BJ (cell line): ENCODE results near the gene CCDC88C. TPM values are rescaled to one million over a fixed set of nuclear protein-coding genes. Genes with fewer than 3 reads are reported as not detected.
A peak's percentile ranks its signal among the peaks of the same experiment; 100 is the strongest.

ENCODE experiments used
- CTCF ChIA-PET: fragments of 350-600 bp; formaldehyde crosslinking; extraction: SDS; loops from one replicate; lab custom pipeline; 2021; ENCODE audit warnings: antibody characterized with exemption, inconsistent platforms; lab: Yijun Ruan, JAX
- POLR2A ChIA-PET: fragments of 300-600 bp; sonication (Branson Sonifier 250); formaldehyde crosslinking; extraction: SDS; loops from one replicate; lab custom pipeline; 2021; ENCODE audit warnings: antibody characterized with exemption; lab: Charles Lee
- DNase-seq: peaks from one replicate; pipeline ENCODE4 v3.0.0-alpha.2; 2011; ENCODE audit warnings: low read depth
- H3K27me3 ChIP-seq: 2 replicates; pipeline ENCODE4 v1.6.0; 2011; ENCODE audit warnings: low read length; ENCODE audit not compliant: control insufficient read depth, insufficient read depth
- H3K36me3 ChIP-seq: 2 replicates; pipeline ENCODE4 v1.5.1; 2011; ENCODE audit warnings: low read length; ENCODE audit not compliant: control insufficient read depth, insufficient read depth
- H3K4me3 ChIP-seq: 2 replicates; pipeline ENCODE4 v1.5.1; 2011; ENCODE audit warnings: low read depth, mild to moderate bottlenecking, control low read depth, low read length
- CTCF ChIP-seq: IDR thresholded peaks from 2 replicates; pipeline ENCODE4 v1.5.1; 2011; ENCODE audit warnings: low read depth, mild to moderate bottlenecking, control low read depth, inconsistent platforms, low read length, moderate library complexity; ENCODE audit not compliant: insufficient read depth
- polyA minus RNA-seq: library from RNA; depleted of rRNA, polyadenylated mRNA; stranded (reverse); fragments of >200 nt; gene quantifications from 2 replicates; pipeline ENCODE4 v1.2.3, GENCODE V29; 2011; rRNA and poly(A)+ RNA removed
- polyA plus RNA-seq: library from polyadenylated mRNA; depleted of rRNA; stranded (reverse); fragments of >200 nt; gene quantifications from 2 replicates; pipeline ENCODE4 v1.2.3, GENCODE V29; 2011; rRNA removed

CCDC88C gene
- polyA plus RNA-seq (not detected in 2 replicates), polyA minus RNA-seq (not detected in 2 replicates)

GRCh38 chr14:91417120-91417982 is at the start of gene CCDC88C:
Gene CCDC88C, minus strand, starts transcription at chr14:91417820. Its CDS starts 130 bp downstream, at chr14:91417690.
- Histone ChIP-seq H3K4me3 (0 out of 2 replicates have a peak within 1 kb of the TSS, but pooled peaks have one; percentile 23), H3K36me3 (no peaks in the 10 kb centered on the region), H3K27me3 (peaks cover 17% of the 10 kb centered on the region)
- TF ChIP-seq CTCF = no peak
- CTCF ChIA-PET = interaction anchor here (1.2 to 9.5 kb wide), 4 partner anchors 17 to 94 kb away, joined by 4 to 87 read pairs (median 4); no protein-coding TSS in a partner anchor
- POLR2A ChIA-PET = no interaction called here
- no peak for DNase-seq

GRCh38 chr14:91466192-91466591 is 48.6 kb upstream of the CCDC88C start:
- peaks cover 15% of the 10 kb centered on the region for H3K36me3 ChIP-seq
- DNase-seq = no peak
- no peaks in the 10 kb centered on the region for H3K27me3 ChIP-seq
- no peak for TF ChIP-seq CTCF
- no peak overlapping the region for H3K4me3 ChIP-seq
- ChIA-PET POLR2A (interaction anchor here (0.6 kb wide), 1 partner anchor 546 kb away, joined by 3 read pairs; no protein-coding TSS in a partner anchor), CTCF (no interaction called here)

- no peak for DNase-seq
- peaks cover 13% of the 10 kb centered on the region for H3K36me3 ChIP-seq
- no peaks in the 10 kb centered on the region for H3K27me3 ChIP-seq
- ChIA-PET POLR2A (no interaction called here), CTCF (no interaction called here)
- H3K4me3 ChIP-seq = no peak overlapping the region
- no peak for TF ChIP-seq CTCF
Measured at GRCh38 chr14:91464615-91465205, 47.1 kb upstream of the CCDC88C start.

GRCh38 chr14:91458612-91459011 is 41.0 kb upstream of the CCDC88C start:
- DNase-seq = no peak
- no peak for TF ChIP-seq CTCF
- H3K4me3 ChIP-seq = no peak overlapping the region
- POLR2A ChIA-PET = no interaction called here
- CTCF ChIA-PET = no interaction called here
- no peaks in the 10 kb centered on the region for H3K27me3 ChIP-seq
- peaks cover 14% of the 10 kb centered on the region for H3K36me3 ChIP-seq

- no peak for TF ChIP-seq CTCF
- Histone ChIP-seq H3K27me3 (no peaks in the 10 kb centered on the region), H3K36me3 (peaks cover 10% of the 10 kb centered on the region), H3K4me3 (no peak overlapping the region)
- ChIA-PET POLR2A (no interaction called here), CTCF (no interaction called here)
- DNase-seq = no peak
Measured at GRCh38 chr14:91456283-91456682, 38.7 kb upstream of the CCDC88C start.
